ENCODE data around the gene ZNF718.
"Not testable (repeated sequence)": the region's sequence is repeated elsewhere in the genome, so short reads cannot be mapped to it uniquely, and the experiment has no call there.

ZNF718 gene

DNA sequence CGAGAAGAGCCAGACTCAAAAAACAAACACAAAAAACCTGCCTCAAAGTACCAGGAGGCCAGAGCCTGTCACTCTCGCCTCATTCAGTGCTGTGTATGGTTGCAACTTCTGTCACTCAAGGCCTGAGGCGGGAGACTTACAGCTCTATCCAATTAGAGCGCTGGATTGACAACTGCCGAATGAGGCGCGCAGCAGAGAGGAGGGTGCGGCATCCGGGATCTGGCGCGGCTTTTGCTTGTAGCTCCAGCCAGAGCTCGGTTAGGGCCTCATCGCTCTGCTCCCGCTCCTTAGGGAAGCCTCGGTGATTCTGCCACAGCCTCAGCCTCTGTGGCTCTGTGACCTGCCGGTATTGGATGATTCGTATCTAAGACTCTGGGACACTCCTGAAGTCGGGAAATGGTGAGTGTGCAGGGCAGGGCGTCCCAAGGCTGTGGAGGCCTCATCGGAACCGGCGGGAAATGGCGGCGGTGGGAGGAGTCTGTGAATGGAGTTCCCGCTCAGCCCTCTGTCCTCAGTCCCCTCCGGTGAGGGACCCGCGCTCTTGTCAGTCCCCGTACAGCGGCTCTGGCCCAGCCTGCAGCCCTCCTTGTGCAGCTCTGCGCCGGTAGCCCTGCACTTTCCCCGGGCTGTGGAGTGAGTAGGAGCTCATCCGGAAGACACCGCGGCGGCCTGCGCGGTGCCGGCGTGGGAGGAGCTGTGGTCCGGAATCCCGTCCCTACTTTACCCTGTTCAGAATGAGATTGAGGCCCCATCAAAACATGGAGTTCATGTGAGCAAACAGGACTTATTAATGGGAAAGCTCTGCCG is at the start of gene ZNF718:
ZNF718 (plus strand) TSS at position 227 of the 807 bp plus-strand sequence; CDS start at position 397, 170 bp downstream.
- DNase-seq = peak; percentile 95

DNA sequence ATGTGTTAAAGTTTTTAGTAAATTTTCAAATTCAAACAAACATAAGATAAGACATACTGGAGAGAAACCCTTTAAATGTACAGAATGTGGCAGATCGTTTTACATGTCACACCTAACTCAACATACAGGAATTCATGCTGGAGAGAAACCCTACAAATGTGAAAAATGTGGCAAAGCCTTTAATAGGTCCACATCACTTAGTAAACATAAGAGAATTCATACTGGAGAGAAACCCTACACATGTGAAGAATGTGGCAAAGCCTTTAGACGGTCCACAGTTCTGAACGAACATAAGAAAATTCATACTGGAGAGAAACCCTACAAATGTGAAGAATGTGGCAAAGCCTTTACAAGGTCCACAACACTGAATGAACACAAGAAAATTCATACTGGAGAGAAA is 38.4 kb upstream of the ZNF718 start:
- no peak for DNase-seq

DNA sequence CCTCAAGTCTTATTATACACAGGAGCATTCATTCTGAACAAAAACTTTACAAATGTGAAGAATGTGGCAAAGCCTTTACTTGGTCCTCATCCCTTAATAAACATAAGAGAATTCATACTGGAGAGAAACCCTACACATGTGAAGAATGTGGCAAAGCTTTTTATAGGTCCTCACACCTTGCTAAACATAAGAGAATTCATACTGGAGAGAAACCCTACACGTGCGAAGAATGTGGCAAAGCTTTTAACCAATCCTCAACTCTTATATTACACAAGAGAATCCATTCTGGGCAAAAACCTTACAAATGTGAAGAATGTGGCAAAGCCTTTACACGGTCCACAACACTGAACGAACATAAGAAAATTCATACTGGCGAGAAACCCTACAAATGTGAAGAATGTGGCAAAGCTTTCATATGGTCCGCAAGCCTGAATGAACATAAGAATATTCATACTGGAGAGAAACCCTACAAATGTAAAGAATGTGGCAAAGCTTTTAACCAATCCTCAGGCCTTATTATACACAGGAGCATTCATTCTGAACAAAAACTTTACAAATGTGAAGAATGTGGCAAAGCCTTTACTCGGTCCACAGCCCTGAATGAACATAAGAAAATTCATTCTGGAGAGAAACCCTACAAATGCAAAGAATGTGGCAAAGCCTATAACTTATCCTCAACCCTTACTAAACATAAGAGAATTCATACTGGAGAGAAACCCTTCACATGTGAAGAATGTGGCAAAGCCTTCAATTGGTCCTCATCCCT is 37.6 kb upstream of the ZNF718 start:
- not testable (repeated sequence) for DNase-seq

DNA sequence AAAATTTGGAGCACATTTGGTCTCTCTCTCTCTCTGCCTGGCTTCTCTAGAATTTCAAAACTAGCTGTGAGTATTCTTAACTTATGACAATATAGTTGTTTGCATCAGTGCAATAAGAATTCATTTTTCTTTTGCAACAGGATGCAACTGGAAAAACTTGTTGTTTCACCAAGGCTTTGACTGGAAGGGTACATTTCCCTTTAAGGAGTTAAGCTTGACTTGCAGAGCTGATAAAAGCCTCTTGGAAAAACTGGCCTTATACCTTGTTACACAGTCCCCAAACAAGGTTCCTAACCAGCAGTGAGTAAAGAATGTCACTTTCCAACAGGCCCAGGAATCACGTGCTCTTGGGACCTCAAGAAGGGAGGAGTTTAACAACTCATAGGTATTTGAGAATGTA is 25.9 kb upstream of the ZNF718 start:
- DNase-seq = no peak

DNA sequence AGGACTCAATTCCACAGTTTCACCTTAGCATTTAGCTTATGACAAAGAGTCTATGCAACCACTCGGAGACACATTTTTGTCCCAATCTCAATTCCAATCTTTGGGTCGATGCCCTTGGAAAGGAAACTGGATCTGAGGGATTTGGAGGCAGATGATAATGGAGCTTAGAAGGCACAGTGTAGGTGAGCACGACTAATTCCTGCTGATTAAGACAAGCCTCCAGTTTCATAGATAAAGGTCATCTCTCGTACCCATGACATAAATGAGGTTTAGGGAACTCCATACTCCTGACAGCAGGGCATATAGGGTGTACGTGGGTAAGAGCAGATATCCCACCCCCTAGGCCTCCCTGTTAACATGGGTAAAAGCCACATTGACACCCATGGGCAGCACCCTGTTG is 24.4 kb upstream of the ZNF718 start:
- no peak for DNase-seq

DNA sequence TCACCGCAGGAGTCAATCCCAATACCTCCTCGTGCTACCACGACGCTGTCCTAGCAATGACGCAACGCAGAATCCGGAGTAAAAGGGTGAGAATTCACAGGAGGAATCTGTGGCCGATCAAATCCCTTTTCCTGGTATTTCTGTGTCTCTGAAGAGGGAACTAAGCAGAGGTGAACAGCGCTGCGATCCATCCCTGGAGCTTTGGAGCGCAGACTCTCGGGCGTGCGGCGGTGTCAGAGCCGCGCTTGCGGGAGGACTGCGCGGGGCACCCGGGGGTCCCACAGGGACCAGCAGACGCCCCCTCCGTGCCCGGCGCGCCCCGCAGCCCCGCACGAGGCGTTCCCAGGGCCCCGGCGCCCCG is 17.2 kb upstream of the ZNF718 start:
- no peak for DNase-seq

DNA sequence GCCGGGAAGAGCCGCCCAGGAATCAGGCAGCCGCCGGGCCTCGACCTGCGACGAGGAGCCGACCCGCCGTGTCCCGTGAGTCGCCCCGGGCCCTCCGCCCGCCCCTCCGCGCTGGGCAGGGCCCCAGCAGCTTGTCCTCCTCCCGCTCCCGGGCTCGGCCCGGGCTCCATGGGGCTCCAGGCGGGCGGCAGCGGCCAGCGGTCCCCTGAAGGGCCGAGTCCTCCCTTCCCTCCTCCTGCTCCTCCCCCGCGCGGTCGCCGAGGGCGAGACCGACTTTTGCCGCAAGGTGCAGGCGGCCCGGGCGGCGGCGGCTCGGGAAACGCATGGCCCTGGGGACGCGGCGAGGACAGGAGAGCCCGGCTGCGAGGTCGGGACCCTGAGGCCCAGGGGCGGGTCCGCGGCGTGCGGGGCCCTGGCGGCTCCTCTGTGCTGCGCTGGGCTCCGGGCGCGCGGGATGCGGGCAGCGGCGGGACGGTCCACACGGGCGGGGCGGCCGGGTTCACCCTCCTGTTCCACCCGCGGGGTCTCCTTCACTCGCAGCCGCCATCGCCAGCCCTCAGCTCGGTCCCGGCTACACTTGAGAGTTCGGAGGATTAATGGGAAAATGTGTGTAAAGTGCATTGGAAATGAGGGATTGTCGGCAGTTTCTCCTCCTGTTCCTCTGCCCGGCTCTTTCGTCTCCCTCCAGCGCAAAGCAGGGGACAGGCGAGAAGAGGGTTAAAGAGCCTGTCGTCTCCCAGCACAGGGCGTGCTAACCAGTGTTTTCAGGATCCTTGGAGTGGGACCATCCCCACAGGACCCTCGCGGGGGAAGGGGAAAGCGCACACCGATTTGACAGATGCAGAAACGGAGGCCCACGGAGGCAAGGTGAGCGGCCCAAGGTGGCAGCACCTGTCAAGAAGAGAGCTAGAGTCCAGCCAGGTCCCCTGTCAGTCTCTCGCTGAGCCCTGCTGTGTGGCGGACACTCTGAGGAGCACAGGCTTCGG is 16.6 kb upstream of the ZNF718 start:
- no peak for DNase-seq

DNA sequence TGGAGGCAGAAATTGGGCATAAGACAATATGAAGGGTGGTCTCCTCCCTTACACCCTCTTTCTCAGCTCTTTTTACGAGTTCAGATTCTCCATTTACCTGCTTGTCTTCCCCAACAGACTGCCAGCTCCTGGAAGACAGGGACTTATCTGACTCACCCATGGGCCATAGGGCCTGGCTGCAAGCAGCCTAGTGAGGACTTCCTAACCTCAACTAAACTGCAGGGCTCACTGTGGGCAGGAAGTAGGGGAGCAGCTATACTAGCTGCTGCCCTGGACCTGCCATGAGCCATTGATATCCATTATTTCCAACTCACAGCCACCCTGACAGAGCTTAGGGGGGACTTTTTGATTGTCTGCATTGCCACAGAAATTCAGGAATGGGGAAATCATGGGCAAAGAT is 11.5 kb upstream of the ZNF718 start:
- no peak for DNase-seq

DNA sequence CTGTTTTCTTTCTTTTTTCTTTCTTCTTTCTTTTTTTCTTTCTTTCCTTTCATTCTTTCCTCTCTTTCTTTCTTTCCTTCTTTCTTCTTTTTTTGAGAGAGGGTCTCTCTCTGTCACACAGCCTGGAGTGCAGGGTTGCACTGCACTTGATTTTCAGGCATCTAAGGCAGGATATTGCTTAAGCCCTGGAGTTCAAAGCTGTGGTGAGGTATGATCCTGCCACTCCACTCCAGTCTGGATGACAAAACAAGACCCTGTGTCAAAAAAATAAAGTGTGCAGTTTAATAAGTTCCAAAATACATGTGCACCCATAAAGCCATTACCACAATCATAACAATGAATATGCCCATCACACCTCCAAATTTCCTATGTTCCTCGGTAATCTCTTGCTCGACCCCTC is 10.6 kb upstream of the ZNF718 start:
- DNase-seq = no peak

DNA sequence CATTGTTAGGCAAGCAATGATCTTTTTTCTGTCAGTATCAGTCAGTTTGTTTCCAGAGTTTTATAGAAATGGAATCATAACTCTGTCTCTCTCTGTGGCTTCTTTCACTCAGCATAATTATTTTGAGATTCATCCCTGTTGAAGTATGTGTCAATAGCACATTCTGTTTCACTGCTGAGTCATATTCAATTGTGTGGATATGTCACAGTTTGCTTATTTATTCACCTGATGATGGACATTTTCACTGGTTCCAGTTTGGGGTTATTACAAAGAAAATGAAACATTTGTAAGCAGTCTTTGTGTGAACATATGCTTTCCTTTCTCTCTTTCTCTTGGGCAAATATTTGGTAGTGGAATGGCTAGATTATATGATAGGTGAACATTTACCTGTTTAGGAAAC is 10.2 kb upstream of the ZNF718 start:
- DNase-seq = no peak

DNA sequence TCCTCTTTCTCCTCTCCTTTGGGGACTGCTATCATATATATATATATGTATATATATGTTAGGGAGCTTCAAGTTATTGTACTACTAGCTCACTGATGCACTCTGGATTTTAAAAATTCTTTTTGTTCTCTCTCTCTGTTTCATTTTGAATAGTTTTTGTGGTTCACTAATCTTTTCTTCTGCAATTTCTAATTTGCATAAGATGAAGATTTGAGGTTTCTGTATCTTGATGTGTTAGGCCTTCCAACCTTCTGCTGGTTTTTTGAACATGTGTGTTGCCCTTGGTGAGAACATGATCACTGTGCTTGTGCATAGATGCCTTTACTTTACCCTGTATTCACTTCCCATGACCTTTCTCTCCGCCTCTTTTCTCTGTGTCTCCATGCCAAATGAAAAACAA is 7.8 kb upstream of the ZNF718 start:
- no peak for DNase-seq

DNA sequence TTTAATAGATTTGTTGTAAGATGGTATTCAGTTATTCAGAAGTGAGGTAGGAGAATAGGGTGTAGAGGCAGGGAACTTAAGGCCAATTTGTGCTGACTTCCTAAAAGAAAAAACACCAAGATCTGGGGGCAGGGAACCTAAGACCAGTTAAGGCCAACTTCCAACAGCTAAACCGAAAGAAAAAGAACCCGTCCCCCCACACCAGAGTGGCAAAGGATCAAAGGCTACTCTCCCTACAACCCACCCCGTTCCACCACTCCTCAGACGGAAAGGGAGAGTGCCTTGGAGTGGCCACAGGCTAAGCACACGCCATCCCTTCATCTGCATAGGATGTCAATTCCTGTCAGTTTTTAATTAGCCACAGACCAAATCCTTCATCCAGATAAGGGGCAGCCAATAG is 3.7 kb upstream of the ZNF718 start:
- DNase-seq = no peak

DNA sequence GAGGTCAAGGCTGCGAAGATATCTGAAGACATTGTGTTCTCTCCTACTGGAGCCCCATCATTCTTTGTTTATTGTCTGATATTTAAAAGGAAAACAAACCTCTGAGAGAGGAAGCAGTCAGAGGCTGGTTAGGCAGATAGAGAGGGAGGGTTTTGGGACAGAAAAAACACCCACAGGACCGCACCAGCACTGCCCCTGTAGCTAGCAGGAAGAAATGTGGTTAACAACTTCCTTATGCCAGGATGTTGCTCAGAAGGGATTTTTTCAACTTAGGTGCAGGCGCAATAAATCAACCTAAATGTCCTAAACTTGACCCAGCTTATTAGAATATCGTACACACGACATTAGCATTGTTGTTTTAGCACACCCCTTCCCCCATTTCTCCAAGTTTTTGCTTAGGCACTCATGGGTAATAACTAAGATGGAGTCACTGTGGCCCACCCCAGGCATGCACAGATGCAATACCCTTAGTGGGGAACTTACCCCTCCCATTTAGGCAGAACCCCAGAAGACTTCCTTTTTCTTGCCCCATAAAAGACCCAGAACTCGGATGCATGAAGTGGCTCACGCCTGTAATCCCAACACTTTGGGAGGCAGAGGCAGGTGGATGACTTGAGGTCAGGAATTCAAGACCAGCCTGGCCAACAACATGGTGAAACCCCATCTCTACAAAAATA is 2.8 kb upstream of the ZNF718 start:
- peak; percentile 57 for DNase-seq

DNA sequence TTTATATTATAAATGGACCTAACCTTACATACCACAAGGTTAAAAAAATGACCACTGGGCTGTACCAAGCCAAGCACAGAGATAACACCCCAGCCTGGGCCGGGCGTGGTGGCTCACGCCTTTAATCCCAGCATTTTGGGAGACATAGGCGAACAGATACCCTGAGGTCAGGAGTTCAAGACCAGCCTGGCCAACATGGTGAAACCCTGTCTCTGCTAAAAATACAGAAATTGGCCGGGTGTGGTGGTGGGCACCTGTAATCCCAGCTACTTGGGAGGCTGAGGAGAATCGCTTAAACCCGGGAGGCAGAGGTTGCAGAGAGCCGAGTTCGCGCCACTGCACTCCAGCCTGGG is 403 bp upstream of the ZNF718 start:
- not testable (repeated sequence) for DNase-seq

DNA sequence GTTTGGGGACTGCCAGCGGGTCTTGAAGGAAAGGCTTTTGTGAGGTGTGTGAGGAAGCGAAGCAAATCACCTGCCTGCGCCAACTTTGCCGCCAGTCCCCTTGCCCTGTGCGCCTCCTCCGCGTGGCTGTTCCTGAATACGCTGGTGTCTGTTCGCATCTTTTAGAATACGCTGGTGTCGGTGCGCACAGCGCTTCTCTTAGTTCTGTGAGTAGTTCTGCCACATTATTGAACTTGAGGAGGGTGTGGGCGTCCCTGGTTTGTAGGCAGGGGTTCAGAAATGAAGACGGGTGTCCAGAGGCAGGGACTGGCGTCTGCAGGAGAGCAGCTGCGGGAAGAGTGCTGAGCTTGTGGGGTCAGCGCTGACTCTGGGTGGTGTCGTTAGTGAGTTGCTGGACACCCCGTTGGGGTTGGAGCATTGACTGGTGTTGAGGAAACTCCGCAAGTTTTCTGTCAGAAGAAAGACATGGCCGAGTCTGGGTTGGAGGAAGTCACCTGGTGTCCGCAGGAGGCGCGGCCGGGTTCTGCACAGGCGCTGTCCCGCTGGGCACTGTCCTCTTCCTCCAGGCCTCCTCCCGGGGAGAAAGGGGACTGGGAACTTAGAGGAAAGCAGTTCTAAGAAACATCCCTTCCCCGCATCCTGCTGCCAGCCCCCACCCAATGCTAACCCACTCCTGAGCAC is 930 bp downstream of the ZNF718 start:
- DNase-seq = peak; percentile 7

DNA sequence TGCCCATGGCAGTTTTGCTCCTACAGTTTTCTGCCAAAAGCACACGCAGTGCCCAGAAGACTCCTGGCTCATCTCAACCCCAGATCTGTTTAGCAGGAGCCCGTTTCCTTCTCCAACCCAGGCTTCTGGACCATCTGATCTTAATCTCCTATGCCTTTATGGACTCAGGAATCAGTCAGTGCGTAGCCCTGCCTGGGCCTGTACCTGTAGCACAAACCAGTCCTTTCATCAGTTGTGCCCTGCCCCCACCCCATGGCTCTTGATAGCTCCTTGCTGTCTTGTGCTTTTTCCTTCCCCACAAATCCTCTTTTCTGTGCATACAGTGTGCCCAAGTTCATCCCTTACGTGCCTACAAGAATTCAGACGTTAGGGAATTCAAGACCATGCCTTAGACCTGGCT is 1.5 kb downstream of the ZNF718 start:
- DNase-seq = no peak

DNA sequence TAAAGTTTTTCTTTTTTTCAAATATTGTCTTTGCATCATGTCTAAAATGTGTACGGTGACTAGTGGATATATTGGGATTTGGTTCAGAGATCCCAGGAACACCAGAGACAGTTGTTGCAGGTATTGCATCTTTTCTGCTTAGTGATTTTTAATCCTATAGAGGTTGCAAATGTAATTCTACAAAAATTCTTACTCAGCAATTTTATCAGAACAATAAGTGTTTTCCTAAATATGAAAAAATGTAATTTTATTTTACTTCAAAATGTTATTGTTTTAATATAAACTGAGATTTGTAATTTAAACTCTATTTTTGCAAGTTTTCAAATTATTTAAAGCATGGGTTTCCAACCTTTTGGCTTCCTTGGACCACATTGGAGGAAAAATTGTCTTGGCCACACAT is 8.2 kb downstream of the ZNF718 start:
- no peak for DNase-seq

DNA sequence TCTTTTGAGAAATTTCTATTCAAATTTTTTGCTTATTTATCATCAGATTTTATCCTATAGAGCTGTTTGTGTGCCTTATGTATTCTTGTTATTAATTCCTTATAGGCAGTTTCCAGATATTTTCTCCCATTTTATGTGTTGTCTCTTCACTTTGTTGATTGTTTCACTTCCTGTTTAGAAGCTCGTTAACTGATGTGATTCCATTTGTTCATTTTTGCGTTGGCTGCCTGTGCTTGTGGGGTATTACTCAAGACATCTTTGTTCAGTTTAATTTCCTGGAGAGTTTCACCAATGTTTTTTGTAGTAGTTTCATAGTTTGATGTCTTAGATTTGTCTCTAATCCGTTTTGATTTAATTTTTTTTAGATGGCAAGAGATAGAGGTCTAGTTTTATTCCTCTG is 14.6 kb downstream of the ZNF718 start:
- no peak for DNase-seq

DNA sequence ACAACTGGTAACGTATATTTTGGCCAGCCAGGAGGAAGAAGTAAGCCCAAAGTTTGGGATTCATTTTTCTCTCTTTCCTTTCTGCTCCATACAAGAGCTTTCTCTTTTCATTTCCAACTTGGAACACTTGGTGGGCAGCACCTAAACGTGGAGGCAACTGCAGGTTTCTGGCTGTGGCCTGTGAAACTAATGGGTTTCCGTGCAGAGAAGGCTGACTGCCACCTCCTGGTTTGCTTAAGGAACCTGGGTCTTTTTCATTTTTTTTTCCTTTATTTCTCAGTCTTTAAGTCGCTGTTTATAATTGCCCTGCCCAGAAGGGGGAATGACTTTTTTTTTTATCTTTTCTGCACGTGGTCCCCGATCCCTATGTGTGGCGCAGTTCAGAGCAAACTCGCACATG is 15.4 kb downstream of the ZNF718 start:
- DNase-seq = no peak

DNA sequence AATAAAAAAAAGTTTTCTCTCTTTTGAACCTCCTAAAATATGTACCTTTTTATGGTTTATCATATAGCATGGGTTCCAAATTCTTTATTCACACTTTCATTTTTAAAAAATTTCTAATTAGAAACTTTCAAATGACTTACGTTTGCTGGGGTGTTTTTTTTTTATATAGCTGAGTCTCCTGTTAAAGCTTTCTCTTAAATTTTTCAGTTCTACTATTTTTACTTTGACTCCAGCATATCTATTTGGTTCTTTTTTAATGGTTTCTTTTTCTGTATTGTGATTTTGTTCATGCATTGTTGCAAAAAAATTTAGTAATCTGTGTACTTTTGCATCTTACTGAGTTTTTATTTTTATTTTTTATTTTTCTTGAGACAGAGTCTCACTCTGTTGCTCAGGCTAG is 22.3 kb downstream of the ZNF718 start:
- DNase-seq = no peak

DNA sequence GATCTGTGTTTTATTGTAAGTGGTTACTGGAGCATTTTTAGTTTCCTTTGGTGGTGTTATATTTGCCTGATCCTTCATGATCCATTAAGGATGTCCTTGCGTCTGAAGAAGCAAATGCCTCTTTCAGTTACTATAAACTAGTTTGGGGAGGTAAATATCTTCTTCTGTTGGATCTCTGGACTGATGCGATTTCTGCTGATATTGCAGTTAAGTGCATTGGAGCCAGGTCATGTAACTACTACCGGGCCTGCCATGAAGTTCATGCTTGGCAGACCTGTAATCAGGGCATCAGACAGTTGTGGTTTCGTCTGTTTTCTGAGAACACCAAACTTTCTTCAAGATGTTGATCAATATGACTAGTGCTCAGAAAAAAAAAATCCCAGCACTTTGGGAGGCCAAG is 22.9 kb downstream of the ZNF718 start:
- no peak for DNase-seq
